ENCODE results near the gene TIPIN.

TIPIN gene

GRCh38 chr15:66294157-66294931 lies 62.1 kb downstream of the TIPIN start:
- Histone ChIP-seq H3K79me1 (ENCODE audit: low read length) (no peaks in the 10 kb centered on the region), H2AK5ac (ENCODE audit: low read length) (no peak overlapping the region), H4K5ac (ENCODE audit: low read length) (no peak overlapping the region), H2BK15ac (replicated peaks; ENCODE audit: low read depth) (no peak overlapping the region), H3K4me2 (ENCODE audit: low read length) (peak overlapping the region; percentile 30), H2BK5ac (ENCODE audit: low read length) (no peak overlapping the region), H4K8ac (ENCODE audit: low read depth, low read length) (peak overlapping the region; percentile 58), H3K27ac (ENCODE audit: low read depth, low read length) (peak overlapping the region; percentile 90), H3K56ac (ENCODE audit: low read length) (peak overlapping the region; percentile 96), H3K4me1 (ENCODE audit: control insufficient read depth, low read depth, low read length) (peaks cover 10% of the 10 kb centered on the region), H3K4me3 (ENCODE audit: low read length) (peak overlapping the region; percentile 2), H3K36me3 (ENCODE audit: control insufficient read depth, insufficient read depth, low read length) (no peaks in the 10 kb centered on the region), H3K79me2 (ENCODE audit: control insufficient read depth, insufficient read depth, low read length) (no peaks in the 10 kb centered on the region), H3K23ac (ENCODE audit: low read length) (peak overlapping the region; percentile 3), H2BK120ac (ENCODE audit: low read depth, low read length) (peak overlapping the region; percentile 1), H3K18ac (ENCODE audit: low read length) (peak overlapping the region; percentile 97), H3K27me3 (ENCODE audit: insufficient read depth, low read length, poor library complexity) (no peaks in the 10 kb centered on the region), H3K4ac (ENCODE audit: low read depth, low read length) (peak overlapping the region; percentile 20), H3K9ac (ENCODE audit: low read length) (peak overlapping the region; percentile 61)
- peak; percentile 79 for DNase-seq
- WGBS (ENCODE audit: extremely low coverage, insufficient coverage, low lambda C conversion rate): no CpG with 5 or more reads among the region's 16 CpGs

- Histone ChIP-seq H2BK120ac (ENCODE audit: low read depth, low read length) (peak within 1 kb of the TSS; percentile 34), H3K4ac (ENCODE audit: low read depth, low read length) (peak within 1 kb of the TSS; percentile 88), H2BK5ac (ENCODE audit: low read length) (peak within 1 kb of the TSS; percentile 67), H3K9ac (ENCODE audit: low read length) (peak within 1 kb of the TSS; percentile 61), H3K27ac (ENCODE audit: low read depth, low read length) (peak within 1 kb of the TSS; percentile 90), H2BK15ac (replicated peaks; ENCODE audit: low read depth) (no peak within 1 kb of the TSS), H3K27me3 (ENCODE audit: insufficient read depth, low read length, poor library complexity) (no peaks in the 10 kb centered on the region), H3K56ac (ENCODE audit: low read length) (peak within 1 kb of the TSS; percentile 96), H3K4me2 (ENCODE audit: low read length) (peak within 1 kb of the TSS; percentile 63), H3K79me1 (ENCODE audit: low read length) (no peaks in the 10 kb centered on the region), H3K18ac (ENCODE audit: low read length) (peak within 1 kb of the TSS; percentile 97), H3K36me3 (ENCODE audit: control insufficient read depth, insufficient read depth, low read length) (no peaks in the 10 kb centered on the region), H4K8ac (ENCODE audit: low read depth, low read length) (peak within 1 kb of the TSS; percentile 58), H2AK5ac (ENCODE audit: low read length) (no peak within 1 kb of the TSS), H3K4me1 (ENCODE audit: control insufficient read depth, low read depth, low read length) (peaks cover 8% of the 10 kb centered on the region), H3K23ac (ENCODE audit: low read length) (peak within 1 kb of the TSS; percentile 3), H3K79me2 (ENCODE audit: control insufficient read depth, insufficient read depth, low read length) (no peaks in the 10 kb centered on the region), H4K5ac (ENCODE audit: low read length) (no peak within 1 kb of the TSS), H3K4me3 (ENCODE audit: low read length) (peak within 1 kb of the TSS; percentile 50)
- WGBS (ENCODE audit: extremely low coverage, insufficient coverage, low lambda C conversion rate): no CpG with 5 or more reads among the region's 92 CpGs
- DNase-seq: peak; percentile 74
These were observed 62.9 kb downstream of the TIPIN start, which contains the start of gene DIS3L for GRCh38 chr15:66293419-66294156. Gene DIS3L (plus strand): TSS chr15:66293568. CDS start chr15:66293597, 29 bp downstream.

DNA sequence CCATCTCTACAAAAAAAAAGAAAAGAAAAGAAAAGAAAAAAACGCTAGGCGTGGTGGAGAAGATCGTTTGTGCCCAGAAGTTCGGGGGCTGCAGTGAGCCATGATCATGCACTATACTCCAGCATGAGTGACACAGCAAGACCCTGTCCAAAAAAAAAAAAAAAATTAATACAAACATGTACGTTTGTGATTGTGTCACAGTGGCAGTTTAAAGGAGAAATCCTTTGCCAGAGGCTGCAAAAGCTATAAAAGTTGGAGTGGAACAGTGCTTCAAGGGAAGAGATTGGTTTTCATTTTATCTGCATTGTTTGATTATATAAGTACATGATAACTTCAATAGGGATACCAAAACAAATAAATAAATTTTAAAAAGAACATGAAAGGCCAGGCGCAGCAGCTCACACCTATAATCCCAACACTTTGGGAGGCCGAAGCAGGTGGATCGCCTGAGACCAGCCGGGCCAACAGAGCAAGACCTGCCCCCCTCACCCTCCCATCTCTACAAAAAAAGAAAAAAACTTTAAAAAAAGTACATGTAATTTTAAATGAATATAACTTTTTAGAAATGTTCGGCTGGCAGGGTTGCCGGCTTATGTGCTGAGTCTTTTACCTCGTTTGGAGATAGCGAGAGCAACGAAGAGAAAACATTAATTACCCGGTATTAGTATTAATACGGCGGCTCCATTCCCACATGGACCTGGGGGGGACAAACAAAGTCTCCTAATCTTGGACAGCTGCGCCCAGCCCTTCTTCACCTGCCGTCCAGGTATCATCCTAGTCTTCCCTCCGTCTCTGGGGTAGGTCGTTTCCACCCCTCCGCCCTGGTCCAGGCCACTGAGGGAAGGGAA lies 63.7 kb downstream of the TIPIN start:
- H2BK5ac ChIP-seq (ENCODE audit: low read length): peak overlapping the region; percentile 25
- H3K18ac ChIP-seq (ENCODE audit: low read length): peak overlapping the region; percentile 75
- no peaks in the 10 kb centered on the region for H3K79me2 ChIP-seq (ENCODE audit: control insufficient read depth, insufficient read depth, low read length)
- no peak overlapping the region for H3K23ac ChIP-seq (ENCODE audit: low read length)
- peak overlapping the region; percentile 50 for H3K4me3 ChIP-seq (ENCODE audit: low read length)
- no peak overlapping the region for H4K8ac ChIP-seq (ENCODE audit: low read depth, low read length)
- H2BK15ac ChIP-seq (replicated peaks; ENCODE audit: low read depth): no peak overlapping the region
- no CpG with 5 or more reads among the region's 22 CpGs for WGBS (ENCODE audit: extremely low coverage, insufficient coverage, low lambda C conversion rate)
- peak overlapping the region; percentile 96 for H3K56ac ChIP-seq (ENCODE audit: low read length)
- H4K5ac ChIP-seq (ENCODE audit: low read length): no peak overlapping the region
- H3K79me1 ChIP-seq (ENCODE audit: low read length): no peaks in the 10 kb centered on the region
- H2AK5ac ChIP-seq (ENCODE audit: low read length): no peak overlapping the region
- peak overlapping the region; percentile 63 for H3K4me2 ChIP-seq (ENCODE audit: low read length)
- H3K27ac ChIP-seq (ENCODE audit: low read depth, low read length): peak overlapping the region; percentile 90
- no peaks in the 10 kb centered on the region for H3K36me3 ChIP-seq (ENCODE audit: control insufficient read depth, insufficient read depth, low read length)
- H3K27me3 ChIP-seq (ENCODE audit: insufficient read depth, low read length, poor library complexity): no peaks in the 10 kb centered on the region
- peak overlapping the region; percentile 88 for H3K4ac ChIP-seq (ENCODE audit: low read depth, low read length)
- peak overlapping the region; percentile 61 for H3K9ac ChIP-seq (ENCODE audit: low read length)
- peaks cover 8% of the 10 kb centered on the region for H3K4me1 ChIP-seq (ENCODE audit: control insufficient read depth, low read depth, low read length)
- no peak for DNase-seq
- H2BK120ac ChIP-seq (ENCODE audit: low read depth, low read length): no peak overlapping the region

DNA sequence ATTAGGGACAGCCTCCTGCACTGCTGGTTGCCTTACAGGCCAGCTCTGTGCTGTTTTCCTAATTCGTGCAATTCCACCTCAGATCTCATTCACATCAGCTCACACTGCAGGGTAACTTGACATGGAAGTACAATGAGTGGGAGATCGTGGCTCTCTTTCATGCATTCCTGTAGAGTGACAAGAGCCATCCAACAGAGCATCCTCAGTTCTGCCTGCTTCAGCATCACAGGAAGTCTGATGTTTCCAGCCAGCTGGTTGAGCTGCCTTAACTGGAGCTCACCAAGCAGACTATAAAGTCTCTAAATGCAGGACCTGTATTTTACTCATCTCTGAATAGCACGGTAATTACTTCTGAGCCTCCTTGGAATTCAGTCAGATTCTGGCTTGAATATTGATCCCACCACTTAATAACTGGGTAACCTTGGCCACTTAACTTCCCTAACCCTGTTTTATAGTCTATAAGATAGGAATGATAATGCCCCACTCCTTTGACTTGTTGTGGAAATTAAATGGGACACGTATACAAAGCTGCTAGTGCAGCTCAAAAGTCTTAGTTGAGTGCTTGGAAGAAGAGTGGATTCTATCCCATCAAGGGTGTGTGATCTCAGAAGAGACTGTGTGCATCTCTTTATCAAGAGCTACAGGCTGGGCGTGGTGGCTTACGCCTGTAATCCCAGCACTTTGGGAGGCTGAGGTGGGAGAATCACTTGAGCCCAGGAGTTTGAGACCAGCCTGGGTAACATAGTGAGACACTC lies 64.5 kb downstream of the TIPIN start:
- H3K23ac ChIP-seq (ENCODE audit: low read length): no peak overlapping the region
- no peaks in the 10 kb centered on the region for H3K27me3 ChIP-seq (ENCODE audit: insufficient read depth, low read length, poor library complexity)
- H3K36me3 ChIP-seq (ENCODE audit: control insufficient read depth, insufficient read depth, low read length): no peaks in the 10 kb centered on the region
- no peak overlapping the region for H2AK5ac ChIP-seq (ENCODE audit: low read length)
- DNase-seq: peak; percentile 27
- no peak overlapping the region for H4K5ac ChIP-seq (ENCODE audit: low read length)
- WGBS (ENCODE audit: extremely low coverage, insufficient coverage, low lambda C conversion rate): no CpG with 5 or more reads among the region's 6 CpGs
- H3K27ac ChIP-seq (ENCODE audit: low read depth, low read length): no peak overlapping the region
- no peak overlapping the region for H3K4ac ChIP-seq (ENCODE audit: low read depth, low read length)
- H2BK120ac ChIP-seq (ENCODE audit: low read depth, low read length): no peak overlapping the region
- no peak overlapping the region for H3K4me3 ChIP-seq (ENCODE audit: low read length)
- H3K18ac ChIP-seq (ENCODE audit: low read length): no peak overlapping the region
- H2BK15ac ChIP-seq (replicated peaks; ENCODE audit: low read depth): no peak overlapping the region
- peaks cover 8% of the 10 kb centered on the region for H3K4me1 ChIP-seq (ENCODE audit: control insufficient read depth, low read depth, low read length)
- H3K4me2 ChIP-seq (ENCODE audit: low read length): no peak overlapping the region
- no peaks in the 10 kb centered on the region for H3K79me1 ChIP-seq (ENCODE audit: low read length)
- no peak overlapping the region for H2BK5ac ChIP-seq (ENCODE audit: low read length)
- H3K56ac ChIP-seq (ENCODE audit: low read length): no peak overlapping the region
- H3K79me2 ChIP-seq (ENCODE audit: control insufficient read depth, insufficient read depth, low read length): no peaks in the 10 kb centered on the region
- no peak overlapping the region for H4K8ac ChIP-seq (ENCODE audit: low read depth, low read length)
- no peak overlapping the region for H3K9ac ChIP-seq (ENCODE audit: low read length)

GRCh38 chr15:66290518-66290917 lies 66.0 kb downstream of the TIPIN start:
- H2AK5ac ChIP-seq (ENCODE audit: low read length): no peak overlapping the region
- no peak overlapping the region for H2BK120ac ChIP-seq (ENCODE audit: low read depth, low read length)
- no peak for DNase-seq
- H3K79me2 ChIP-seq (ENCODE audit: control insufficient read depth, insufficient read depth, low read length): no peaks in the 10 kb centered on the region
- no peak overlapping the region for H3K18ac ChIP-seq (ENCODE audit: low read length)
- no peak overlapping the region for H3K23ac ChIP-seq (ENCODE audit: low read length)
- H4K8ac ChIP-seq (ENCODE audit: low read depth, low read length): no peak overlapping the region
- H3K36me3 ChIP-seq (ENCODE audit: control insufficient read depth, insufficient read depth, low read length): no peaks in the 10 kb centered on the region
- H4K5ac ChIP-seq (ENCODE audit: low read length): no peak overlapping the region
- no peak overlapping the region for H3K56ac ChIP-seq (ENCODE audit: low read length)
- no peak overlapping the region for H3K27ac ChIP-seq (ENCODE audit: low read depth, low read length)
- H3K4me1 ChIP-seq (ENCODE audit: control insufficient read depth, low read depth, low read length): peaks cover 8% of the 10 kb centered on the region
- no peak overlapping the region for H3K9ac ChIP-seq (ENCODE audit: low read length)
- no peak overlapping the region for H3K4me3 ChIP-seq (ENCODE audit: low read length)
- H2BK15ac ChIP-seq (replicated peaks; ENCODE audit: low read depth): no peak overlapping the region
- no peaks in the 10 kb centered on the region for H3K27me3 ChIP-seq (ENCODE audit: insufficient read depth, low read length, poor library complexity)
- no peak overlapping the region for H2BK5ac ChIP-seq (ENCODE audit: low read length)
- H3K79me1 ChIP-seq (ENCODE audit: low read length): no peaks in the 10 kb centered on the region
- H3K4me2 ChIP-seq (ENCODE audit: low read length): no peak overlapping the region
- H3K4ac ChIP-seq (ENCODE audit: low read depth, low read length): no peak overlapping the region
